ENCODE data around the gene YIPF2.

YIPF2 gene

GRCh38 chr19:10919352-10920287 lies 8.8 kb downstream of the YIPF2 start:
- no peaks in the 10 kb centered on the region for H3K27me3 ChIP-seq (ENCODE audit: low read depth, low read length)
- H3K27ac ChIP-seq (ENCODE audit: low read length), result no peak overlapping the region
- no peak overlapping the region for H3K4me3 ChIP-seq (ENCODE audit: low read depth in 1 of 2, low read length in 2 of 2)
- no peaks in the 10 kb centered on the region for H3K4me1 ChIP-seq (ENCODE audit: control insufficient read depth in 1 of 2, insufficient read depth in 2 of 2, low read length in 2 of 2)
- H3K36me3 ChIP-seq (ENCODE audit: control insufficient read depth in 1 of 2, insufficient read depth in 2 of 2, low read length in 2 of 2), result peaks cover 25 to 82% of the 10 kb centered on the region in 2 donors
- no peaks in the 10 kb centered on the region for H3K9me3 ChIP-seq (ENCODE audit: control insufficient read depth in 1 of 2, low read length in 2 of 2)

GRCh38 chr19:10918359-10918758 lies 10.1 kb downstream of the YIPF2 start:
- no peaks in the 10 kb centered on the region for H3K9me3 ChIP-seq (ENCODE audit: control insufficient read depth in 1 of 2, low read length in 2 of 2)
- H3K4me3 ChIP-seq (ENCODE audit: low read depth in 1 of 2, low read length in 2 of 2), result no peak overlapping the region
- no peak overlapping the region for H3K27ac ChIP-seq (ENCODE audit: low read length)
- H3K4me1 ChIP-seq (ENCODE audit: control insufficient read depth in 1 of 2, insufficient read depth in 2 of 2, low read length in 2 of 2), result no peaks in the 10 kb centered on the region
- H3K36me3 ChIP-seq (ENCODE audit: control insufficient read depth in 1 of 2, insufficient read depth in 2 of 2, low read length in 2 of 2), result peaks cover 25 to 82% of the 10 kb centered on the region in 2 donors
- no peaks in the 10 kb centered on the region for H3K27me3 ChIP-seq (ENCODE audit: low read depth, low read length)

GRCh38 chr19:10916602-10917001 lies 11.8 kb downstream of the YIPF2 start:
- Histone ChIP-seq H3K27ac (ENCODE audit: low read length) (no peak overlapping the region), H3K4me3 (ENCODE audit: low read depth in 1 of 2, low read length in 2 of 2) (no peak overlapping the region), H3K36me3 (ENCODE audit: control insufficient read depth in 1 of 2, insufficient read depth in 2 of 2, low read length in 2 of 2) (peaks cover 25 to 80% of the 10 kb centered on the region in 2 donors), H3K9me3 (ENCODE audit: control insufficient read depth in 1 of 2, low read length in 2 of 2) (no peaks in the 10 kb centered on the region), H3K4me1 (ENCODE audit: control insufficient read depth in 1 of 2, insufficient read depth in 2 of 2, low read length in 2 of 2) (no peaks in the 10 kb centered on the region), H3K27me3 (ENCODE audit: low read depth, low read length) (no peaks in the 10 kb centered on the region)

GRCh38 chr19:10915130-10916091 lies 13.0 kb downstream of the YIPF2 start:
- no peak overlapping the region for H3K4me3 ChIP-seq (ENCODE audit: low read depth in 1 of 2, low read length in 2 of 2)
- no peaks in the 10 kb centered on the region for H3K9me3 ChIP-seq (ENCODE audit: control insufficient read depth in 1 of 2, low read length in 2 of 2)
- peaks cover 25 to 76% of the 10 kb centered on the region in 2 donors for H3K36me3 ChIP-seq (ENCODE audit: control insufficient read depth in 1 of 2, insufficient read depth in 2 of 2, low read length in 2 of 2)
- H3K27ac ChIP-seq (ENCODE audit: low read length), result no peak overlapping the region
- H3K4me1 ChIP-seq (ENCODE audit: control insufficient read depth in 1 of 2, insufficient read depth in 2 of 2, low read length in 2 of 2), result no peaks in the 10 kb centered on the region
- no peaks in the 10 kb centered on the region for H3K27me3 ChIP-seq (ENCODE audit: low read depth, low read length)

DNA sequence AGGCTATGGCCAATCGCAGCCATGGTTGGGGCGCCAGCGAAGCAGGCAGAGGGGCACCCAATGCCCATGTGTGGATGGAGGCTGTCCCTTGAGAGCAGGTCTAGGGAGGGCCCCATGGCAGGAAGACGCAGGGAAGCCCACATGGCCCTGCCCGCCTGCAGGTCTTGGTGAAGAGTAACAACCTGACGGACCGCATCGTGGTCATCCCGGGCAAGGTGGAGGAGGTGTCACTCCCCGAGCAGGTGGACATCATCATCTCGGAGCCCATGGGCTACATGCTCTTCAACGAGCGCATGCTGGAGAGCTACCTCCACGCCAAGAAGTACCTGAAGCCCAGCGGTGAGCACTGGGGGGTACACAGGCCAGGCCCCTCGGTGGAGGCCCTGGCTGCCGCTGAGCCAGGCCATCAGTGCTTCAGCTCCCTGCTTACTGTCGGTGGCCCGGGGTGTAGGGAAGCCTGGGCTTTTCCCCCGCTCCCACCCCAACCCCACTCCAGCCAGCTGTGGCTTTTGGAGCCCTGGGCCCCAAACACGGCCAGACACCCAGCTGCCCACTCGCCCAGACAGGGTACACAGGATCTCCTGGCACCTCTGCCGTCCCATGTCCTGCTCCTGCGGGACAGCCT lies 14.6 kb downstream of the YIPF2 start:
- H3K4me3 ChIP-seq (ENCODE audit: low read depth in 1 of 2, low read length in 2 of 2), result no peak overlapping the region
- peaks cover 15 to 69% of the 10 kb centered on the region in 2 donors for H3K36me3 ChIP-seq (ENCODE audit: control insufficient read depth in 1 of 2, insufficient read depth in 2 of 2, low read length in 2 of 2)
- no peaks in the 10 kb centered on the region for H3K27me3 ChIP-seq (ENCODE audit: low read depth, low read length)

DNA sequence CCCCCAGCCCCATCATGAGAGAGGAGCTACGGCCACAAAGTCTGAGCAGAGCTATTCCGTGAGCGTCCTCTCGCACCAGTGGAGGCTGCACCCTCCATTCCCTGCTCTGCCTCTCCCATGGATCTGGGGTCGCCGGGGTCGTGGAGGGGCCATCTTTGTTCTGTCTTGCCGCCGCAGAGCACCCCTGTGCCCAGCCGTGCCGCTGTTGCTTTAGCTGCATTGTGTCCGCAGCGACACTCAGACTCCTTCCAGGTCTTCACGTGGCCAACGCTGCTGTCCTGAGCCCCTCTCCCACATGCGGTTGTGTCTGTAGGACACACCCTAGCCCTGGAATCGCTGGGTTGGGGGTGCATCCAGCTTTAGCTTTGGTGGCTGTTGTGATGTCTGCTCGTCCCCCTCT lies 15.8 kb downstream of the YIPF2 start:
- Histone ChIP-seq H3K9me3 (ENCODE audit: control insufficient read depth in 1 of 2, low read length in 2 of 2) (no peaks in the 10 kb centered on the region), H3K4me1 (ENCODE audit: control insufficient read depth in 1 of 2, insufficient read depth in 2 of 2, low read length in 2 of 2) (no peaks in the 10 kb centered on the region), H3K36me3 (ENCODE audit: control insufficient read depth in 1 of 2, insufficient read depth in 2 of 2, low read length in 2 of 2) (peaks cover 23 to 73% of the 10 kb centered on the region in 2 donors), H3K4me3 (ENCODE audit: low read depth in 1 of 2, low read length in 2 of 2) (no peak overlapping the region), H3K27ac (ENCODE audit: low read length) (no peak overlapping the region), H3K27me3 (ENCODE audit: low read depth, low read length) (no peaks in the 10 kb centered on the region)

More for the DNA sequence above, 14.6 kb downstream of the YIPF2 start:
- Histone ChIP-seq H3K27ac (ENCODE audit: low read length) (no peak overlapping the region), H3K4me1 (ENCODE audit: control insufficient read depth in 1 of 2, insufficient read depth in 2 of 2, low read length in 2 of 2) (no peaks in the 10 kb centered on the region), H3K9me3 (ENCODE audit: control insufficient read depth in 1 of 2, low read length in 2 of 2) (no peaks in the 10 kb centered on the region)

DNA sequence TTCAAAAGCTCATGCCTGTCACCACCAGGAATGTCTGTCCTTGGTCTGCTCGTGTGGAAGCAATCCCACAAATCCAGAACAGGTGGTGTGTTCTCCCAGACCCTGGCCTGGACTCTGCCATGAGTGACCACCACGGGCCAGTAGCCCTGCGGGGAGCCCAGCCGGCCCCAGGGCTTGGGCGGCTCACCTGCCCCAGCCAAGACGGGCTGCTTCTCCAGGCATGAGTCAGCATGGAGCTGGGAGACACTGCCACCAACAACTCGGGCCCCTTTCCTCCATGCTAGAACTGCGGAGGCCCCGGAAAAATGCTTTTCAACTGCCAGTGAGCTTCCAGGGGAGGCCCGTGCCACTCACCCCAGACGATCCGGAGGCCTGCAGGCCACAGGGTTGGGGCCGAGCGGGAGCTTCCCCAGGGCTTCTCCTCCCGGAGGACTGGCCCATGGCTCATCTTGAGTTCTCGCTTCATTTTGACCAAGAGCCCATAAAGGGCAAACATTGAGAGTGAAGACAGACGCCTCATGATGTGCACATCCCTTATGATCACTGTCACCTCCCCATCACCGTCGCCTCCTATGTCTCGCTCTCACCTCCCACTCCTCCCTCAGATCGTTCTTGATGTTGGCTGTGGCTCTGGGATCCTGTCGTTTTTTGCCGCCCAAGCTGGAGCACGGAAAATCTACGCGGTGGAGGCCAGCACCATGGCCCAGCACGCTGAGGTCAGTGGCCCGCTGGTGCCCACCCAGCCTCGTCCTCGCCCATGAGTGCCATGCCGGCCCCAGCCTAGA lies 16.7 kb downstream of the YIPF2 start:
- Histone ChIP-seq H3K4me1 (ENCODE audit: control insufficient read depth in 1 of 2, insufficient read depth in 2 of 2, low read length in 2 of 2) (no peaks in the 10 kb centered on the region), H3K36me3 (ENCODE audit: control insufficient read depth in 1 of 2, insufficient read depth in 2 of 2, low read length in 2 of 2) (peaks cover 25 to 73% of the 10 kb centered on the region in 2 donors), H3K4me3 (ENCODE audit: low read depth in 1 of 2, low read length in 2 of 2) (no peak overlapping the region), H3K9me3 (ENCODE audit: control insufficient read depth in 1 of 2, low read length in 2 of 2) (no peaks in the 10 kb centered on the region), H3K27ac (ENCODE audit: low read length) (no peak overlapping the region), H3K27me3 (ENCODE audit: low read depth, low read length) (no peaks in the 10 kb centered on the region)

DNA sequence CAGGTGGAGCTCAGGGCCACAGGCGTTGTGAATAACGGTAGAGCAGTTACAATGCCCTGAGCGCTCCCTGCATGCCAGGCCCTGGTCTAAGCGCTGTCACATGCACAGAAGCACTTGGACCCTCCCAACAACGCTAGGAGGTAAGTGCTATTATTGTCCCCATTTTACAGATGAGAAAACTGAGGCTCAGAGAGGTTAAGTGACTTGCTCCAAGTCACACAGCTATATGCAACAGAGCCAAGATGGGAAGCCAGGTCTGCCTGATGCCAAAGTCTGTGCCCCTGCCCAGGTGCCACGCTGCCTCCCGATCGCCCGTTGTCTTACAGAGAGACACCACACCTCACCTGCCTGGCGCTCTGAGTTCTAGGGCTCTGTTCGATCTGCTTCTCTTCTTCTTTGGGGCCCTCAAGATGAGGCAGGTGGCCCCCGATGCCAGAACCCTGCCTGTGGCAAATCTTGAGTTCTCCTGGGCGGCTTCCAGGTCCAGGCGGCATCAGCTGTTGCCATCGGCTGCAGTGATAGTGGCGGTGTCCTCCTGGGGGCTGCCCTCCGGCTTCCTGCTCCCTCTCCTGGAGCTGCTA lies 20.0 kb downstream of the YIPF2 start:
- Histone ChIP-seq H3K27me3 (ENCODE audit: low read depth, low read length) (no peaks in the 10 kb centered on the region), H3K4me3 (ENCODE audit: low read depth in 1 of 2, low read length in 2 of 2) (no peak overlapping the region), H3K36me3 (ENCODE audit: control insufficient read depth in 1 of 2, insufficient read depth in 2 of 2, low read length in 2 of 2) (peaks cover 16 to 45% of the 10 kb centered on the region in 2 donors), H3K4me1 (ENCODE audit: control insufficient read depth in 1 of 2, insufficient read depth in 2 of 2, low read length in 2 of 2) (no peaks in the 10 kb centered on the region), H3K27ac (ENCODE audit: low read length) (no peak overlapping the region), H3K9me3 (ENCODE audit: control insufficient read depth in 1 of 2, low read length in 2 of 2) (no peaks in the 10 kb centered on the region)

DNA sequence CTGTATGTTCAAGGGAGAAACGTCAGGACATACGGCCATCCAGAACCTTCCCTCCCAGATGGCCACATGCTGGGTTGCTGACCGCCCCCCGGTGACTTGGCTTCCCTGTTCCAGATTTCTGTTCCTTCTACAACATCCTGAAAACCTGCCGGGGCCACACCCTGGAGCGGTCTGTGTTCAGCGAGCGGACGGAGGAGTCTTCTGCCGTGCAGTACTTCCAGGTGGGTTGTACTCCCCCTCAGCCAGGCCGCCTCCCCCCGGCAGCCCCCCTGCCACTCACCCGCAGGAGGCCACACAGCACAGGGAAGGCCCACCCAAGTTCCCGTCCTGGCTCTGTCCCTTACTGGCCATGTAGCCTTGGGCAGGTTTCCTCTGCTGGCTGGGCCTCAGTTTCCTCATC lies 20.5 kb downstream of the YIPF2 start:
- Histone ChIP-seq H3K36me3 (ENCODE audit: control insufficient read depth in 1 of 2, insufficient read depth in 2 of 2, low read length in 2 of 2) (peaks cover 16 to 44% of the 10 kb centered on the region in 2 donors), H3K4me3 (ENCODE audit: low read depth in 1 of 2, low read length in 2 of 2) (no peak overlapping the region), H3K27me3 (ENCODE audit: low read depth, low read length) (no peaks in the 10 kb centered on the region), H3K9me3 (ENCODE audit: control insufficient read depth in 1 of 2, low read length in 2 of 2) (no peaks in the 10 kb centered on the region), H3K27ac (ENCODE audit: low read length) (no peak overlapping the region), H3K4me1 (ENCODE audit: control insufficient read depth in 1 of 2, insufficient read depth in 2 of 2, low read length in 2 of 2) (no peaks in the 10 kb centered on the region)

DNA sequence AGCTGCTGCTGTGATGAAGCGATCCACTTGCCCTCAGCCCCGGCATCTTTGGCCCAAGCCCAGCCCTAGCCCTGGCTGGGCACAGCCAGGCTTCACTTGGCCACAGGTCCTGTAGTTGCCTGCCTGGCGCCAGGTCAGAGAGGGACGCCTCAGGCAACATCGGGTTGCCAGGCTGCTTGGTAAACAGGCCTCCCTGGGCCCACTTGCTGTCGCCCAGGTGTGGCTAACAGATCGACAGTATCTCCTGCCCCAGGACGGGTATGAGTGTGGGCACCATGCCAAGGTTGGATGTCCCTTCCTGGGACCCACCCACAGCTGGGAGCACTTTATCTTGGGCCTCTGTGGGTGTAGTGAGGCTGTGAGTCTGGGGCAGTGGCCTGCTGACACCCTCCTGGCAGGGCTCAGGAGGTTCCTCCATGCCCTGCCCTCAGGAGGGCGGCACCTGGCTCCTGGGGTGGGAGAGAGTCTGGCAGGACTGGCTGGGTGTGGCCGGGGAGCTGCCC lies 29.2 kb downstream of the YIPF2 start:
- Histone ChIP-seq H3K4me3 (ENCODE audit: low read depth in 1 of 2, low read length in 2 of 2) (no peak overlapping the region), H3K9me3 (ENCODE audit: control insufficient read depth in 1 of 2, low read length in 2 of 2) (no peaks in the 10 kb centered on the region), H3K27me3 (ENCODE audit: low read depth, low read length) (no peaks in the 10 kb centered on the region), H3K27ac (ENCODE audit: low read length) (no peak overlapping the region), H3K36me3 (ENCODE audit: control insufficient read depth in 1 of 2, insufficient read depth in 2 of 2, low read length in 2 of 2) (peaks cover 0 to 3% of the 10 kb centered on the region in 2 donors), H3K4me1 (ENCODE audit: control insufficient read depth in 1 of 2, insufficient read depth in 2 of 2, low read length in 2 of 2) (peaks cover 9 to 26% of the 10 kb centered on the region in 2 donors)
